CD4-positive, alpha-beta memory T cell (primary cell): ENCODE results near the gene ADAM11. TPM values are rescaled to one million over a fixed set of nuclear protein-coding genes. Genes with fewer than 3 reads are reported as not detected.
A peak's percentile ranks its signal among the peaks of the same experiment; 100 is the strongest.

Source experiments
- CTCF ChIA-PET: fragments of 350-600 bp; sonication (Branson Sonifier 250); formaldehyde crosslinking; loops from one replicate; lab custom pipeline; 2021; ENCODE audit warnings: inconsistent platforms; ENCODE audit not compliant: partially characterized antibody; lab: Charles Lee
- POLR2A ChIA-PET: fragments of 350-600 bp; sonication (Branson Sonifier 250); formaldehyde crosslinking; loops from one replicate; lab custom pipeline; 2021; ENCODE audit not compliant: partially characterized antibody; lab: Charles Lee
- DNase-seq, 5 donors: peaks; one replicate each; pipeline versions ENCODE4 v3.0.0 to v3.0.0-alpha.2; 2020 to 2022; ENCODE audit warnings: mixed read lengths in 1 of 5
- H3K27ac ChIP-seq: one replicate; pipeline ENCODE4 v1.7.0; 2013; ENCODE audit warnings: low read depth, low read length
- H3K27me3 ChIP-seq: 2 replicates; pipeline ENCODE4 v1.7.0; 2013; ENCODE audit warnings: mild to moderate bottlenecking, low read length, moderate library complexity; ENCODE audit not compliant: insufficient read depth
- H3K36me3 ChIP-seq: 2 replicates; pipeline ENCODE4 v1.7.0; 2013; ENCODE audit warnings: mild to moderate bottlenecking, low read length, moderate library complexity; ENCODE audit not compliant: insufficient read depth
- H3K4me1 ChIP-seq: 2 replicates; pipeline ENCODE4 v1.7.0; 2013; ENCODE audit warnings: mild to moderate bottlenecking, low read length, moderate library complexity; ENCODE audit not compliant: insufficient read depth
- H3K4me3 ChIP-seq, 2 donors: one replicate each; pipeline ENCODE4 v1.7.0; 2013; ENCODE audit warnings: low read length in 2 of 2, mild to moderate bottlenecking in 1 of 2
- H3K9me3 ChIP-seq, 2 donors: one replicate each; pipeline ENCODE4 v1.7.0; 2013; ENCODE audit warnings: low read length in 2 of 2, control low read depth in 1 of 2; ENCODE audit not compliant: control insufficient read depth in 1 of 2
- H3K27ac Mint-ChIP-seq, 7 donors: one replicate each; pipeline ENCODE4 v1.8.0; 2020 to 2021; ENCODE audit warnings: mixed read lengths in 7 of 7, mild to moderate bottlenecking in 6 of 7, inconsistent platforms in 3 of 7, moderate library complexity in 3 of 7
- H3K27me3 Mint-ChIP-seq, 2 donors: one replicate each; pipeline ENCODE4 v1.8.0; 2020 to 2021; ENCODE audit warnings: mixed read lengths in 2 of 2
- H3K36me3 Mint-ChIP-seq, 2 donors: one replicate each; pipeline ENCODE4 v1.8.0; 2020 to 2021; ENCODE audit warnings: mixed read lengths in 2 of 2, inconsistent platforms in 1 of 2, mild to moderate bottlenecking in 1 of 2
- H3K4me1 Mint-ChIP-seq, 4 donors: one replicate each; pipeline ENCODE4 v1.8.0; 2020 to 2021; ENCODE audit warnings: mixed read lengths in 4 of 4, mild to moderate bottlenecking in 1 of 4
- H3K4me3 Mint-ChIP-seq, 8 donors: one replicate each; pipeline ENCODE4 v1.8.0; 2020 to 2021; ENCODE audit warnings: mixed read lengths in 8 of 8, mild to moderate bottlenecking in 7 of 8, moderate library complexity in 6 of 8, inconsistent platforms in 3 of 8
- H3K9me3 Mint-ChIP-seq, 8 donors: one replicate each; pipeline ENCODE4 v1.8.0; 2020 to 2021; ENCODE audit warnings: mixed read lengths in 8 of 8, mild to moderate bottlenecking in 5 of 8, inconsistent platforms in 3 of 8, moderate library complexity in 1 of 8
- intact Hi-C: fragments of 100-400 bp; cut with micrococcal nuclease; formaldehyde crosslinking; loops from one replicate; pipeline ENCODE4 v1.15.1; 2023
- polyA plus RNA-seq, 2 donors: library from polyadenylated mRNA; unstranded; fragments of 300-500 nt; fragmentation: Illumina TruSeq; gene quantifications; one replicate each; pipeline ENCODE4 v1.2.3, GENCODE V29; 2021
- total RNA-seq, 2 experiments: library from RNA; stranded (reverse); gene quantifications; one replicate each; pipeline ENCODE4 v1.2.3, GENCODE V29; 2021

The ADAM11 gene
- total and polyA plus RNA-seq, 4 experiments from 2014 or later = 0.03 to 0.90 (median 0.40) TPM

- H3K27ac Mint-ChIP-seq = peak overlapping the region in 1 of 7 donors; percentile 30
- CTCF ChIA-PET = interaction anchor here (0.6 kb wide), 1 partner anchor 1476 kb away, joined by 3 read pairs; no protein-coding TSS in a partner anchor
- H3K27me3 ChIP-seq = no peaks in the 10 kb centered on the region
- intact Hi-C loops = no loop called here
- H3K9me3 ChIP-seq = no peaks in the 10 kb centered on the region
- no peak for DNase-seq
- no peak overlapping the region for H3K27ac ChIP-seq
- H3K27me3 Mint-ChIP-seq = peaks cover 0 to 1% of the 10 kb centered on the region in 2 donors
- H3K4me1 ChIP-seq = no peaks in the 10 kb centered on the region
- no peak overlapping the region for H3K4me3 ChIP-seq
- H3K4me1 Mint-ChIP-seq = no peaks in the 10 kb centered on the region
- H3K9me3 Mint-ChIP-seq = no peaks in the 10 kb centered on the region
- no peak overlapping the region for H3K4me3 Mint-ChIP-seq
- no peaks in the 10 kb centered on the region for H3K36me3 ChIP-seq
- H3K36me3 Mint-ChIP-seq = no peaks in the 10 kb centered on the region
- POLR2A ChIA-PET = no interaction called here
Measured at GRCh38 chr17:44787271-44787940, 28.6 kb downstream of the ADAM11 start.

DNA sequence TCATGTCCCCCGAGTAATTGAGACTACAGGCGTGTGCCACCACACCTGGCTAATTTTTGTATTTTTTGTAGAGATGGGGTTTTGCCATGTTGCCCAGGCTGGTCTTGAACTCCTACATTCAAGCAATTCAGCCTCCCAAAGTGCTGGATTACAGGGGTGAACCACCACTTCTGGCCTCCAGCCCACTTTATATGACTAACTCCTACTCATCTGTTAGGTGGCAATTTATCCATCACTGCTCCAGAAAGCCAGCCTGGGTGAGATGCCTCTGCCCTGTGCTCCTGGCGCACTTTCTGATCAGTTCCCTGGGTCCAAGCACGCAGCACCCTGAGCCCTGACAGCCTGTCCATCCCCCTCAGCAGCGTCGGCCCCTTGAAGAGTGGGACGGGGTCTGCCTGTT lies 29.4 kb downstream of the ADAM11 start:
- Histone ChIP-seq H3K27me3 (no peaks in the 10 kb centered on the region), H3K9me3 (no peaks in the 10 kb centered on the region), H3K4me1 (no peaks in the 10 kb centered on the region), H3K4me3 (no peak overlapping the region), H3K27ac (no peak overlapping the region), H3K36me3 (no peaks in the 10 kb centered on the region)
- Mint-ChIP-seq H3K4me3 (no peak overlapping the region), H3K27ac (no peak overlapping the region), H3K4me1 (no peaks in the 10 kb centered on the region), H3K9me3 (no peaks in the 10 kb centered on the region), H3K36me3 (no peaks in the 10 kb centered on the region), H3K27me3 (peaks cover 3% of the 10 kb centered on the region in 2 donors)
- DNase-seq = no peak
- CTCF ChIA-PET = interaction anchor here (0.6 kb wide), 1 partner anchor 1475 kb away, joined by 3 read pairs; no protein-coding TSS in a partner anchor
- POLR2A ChIA-PET = no interaction called here
- intact Hi-C loops = no loop called here

GRCh38 chr17:44792276-44792675 lies 33.5 kb downstream of the ADAM11 start:
- Histone ChIP-seq H3K4me3 (no peak overlapping the region), H3K36me3 (no peaks in the 10 kb centered on the region), H3K4me1 (no peaks in the 10 kb centered on the region), H3K27me3 (no peaks in the 10 kb centered on the region), H3K9me3 (no peaks in the 10 kb centered on the region), H3K27ac (no peak overlapping the region)
- H3K27ac Mint-ChIP-seq = no peak overlapping the region
- peaks cover 3 to 7% of the 10 kb centered on the region in 2 donors for H3K27me3 Mint-ChIP-seq
- intact Hi-C loops = no loop called here
- H3K36me3 Mint-ChIP-seq = no peaks in the 10 kb centered on the region
- POLR2A ChIA-PET = no interaction called here
- no peaks in the 10 kb centered on the region for H3K4me1 Mint-ChIP-seq
- no peak overlapping the region for H3K4me3 Mint-ChIP-seq
- DNase-seq = no peak
- CTCF ChIA-PET = no interaction called here
- no peaks in the 10 kb centered on the region for H3K9me3 Mint-ChIP-seq

GRCh38 chr17:44793885-44794842 lies 35.4 kb downstream of the ADAM11 start:
- H3K27me3 ChIP-seq = no peaks in the 10 kb centered on the region
- ChIA-PET CTCF (interaction anchor here (0.7 to 0.9 kb wide), 2 partner anchors 15 to 17 kb away, joined by 3 read pairs; no protein-coding TSS in a partner anchor), POLR2A (no interaction called here)
- H3K27me3 Mint-ChIP-seq = peaks cover 3 to 10% of the 10 kb centered on the region in 2 donors
- H3K36me3 Mint-ChIP-seq = no peaks in the 10 kb centered on the region
- H3K27ac Mint-ChIP-seq = no peak overlapping the region
- no peaks in the 10 kb centered on the region for H3K36me3 ChIP-seq
- H3K27ac ChIP-seq = no peak overlapping the region
- no peak overlapping the region for H3K4me3 ChIP-seq
- no peak for DNase-seq
- H3K4me1 ChIP-seq = no peaks in the 10 kb centered on the region
- no peaks in the 10 kb centered on the region for H3K9me3 Mint-ChIP-seq
- intact Hi-C loops = no loop called here
- H3K4me3 Mint-ChIP-seq = no peak overlapping the region
- H3K4me1 Mint-ChIP-seq = no peaks in the 10 kb centered on the region
- no peaks in the 10 kb centered on the region for H3K9me3 ChIP-seq

- H3K4me3 ChIP-seq = no peak overlapping the region
- Mint-ChIP-seq H3K4me1 (no peaks in the 10 kb centered on the region), H3K27me3 (peaks cover 5 to 10% of the 10 kb centered on the region in 2 donors), H3K27ac (no peak overlapping the region), H3K9me3 (no peaks in the 10 kb centered on the region), H3K36me3 (no peaks in the 10 kb centered on the region), H3K4me3 (no peak overlapping the region)
- ChIA-PET CTCF (interaction anchor here (0.7 to 0.9 kb wide), 2 partner anchors 16 to 18 kb away, joined by 3 read pairs; no protein-coding TSS in a partner anchor), POLR2A (no interaction called here)
- no peak for DNase-seq
- H3K27ac ChIP-seq = no peak overlapping the region
- H3K27me3 ChIP-seq = no peaks in the 10 kb centered on the region
- no peaks in the 10 kb centered on the region for H3K36me3 ChIP-seq
- no peaks in the 10 kb centered on the region for H3K9me3 ChIP-seq
- intact Hi-C loops = no loop called here
- H3K4me1 ChIP-seq = no peaks in the 10 kb centered on the region
Measured at GRCh38 chr17:44794851-44795413, 36.1 kb downstream of the ADAM11 start.

GRCh38 chr17:44795421-44795820 lies 36.6 kb downstream of the ADAM11 start:
- H3K27me3 ChIP-seq = no peaks in the 10 kb centered on the region
- no peak overlapping the region for H3K27ac ChIP-seq
- intact Hi-C loops = no loop called here
- no peaks in the 10 kb centered on the region for H3K36me3 ChIP-seq
- H3K9me3 ChIP-seq = no peaks in the 10 kb centered on the region
- H3K36me3 Mint-ChIP-seq = no peaks in the 10 kb centered on the region
- no peak overlapping the region for H3K4me3 Mint-ChIP-seq
- H3K4me1 Mint-ChIP-seq = no peaks in the 10 kb centered on the region
- no peak overlapping the region for H3K4me3 ChIP-seq
- H3K27me3 Mint-ChIP-seq = peaks cover 5 to 10% of the 10 kb centered on the region in 2 donors
- no peaks in the 10 kb centered on the region for H3K9me3 Mint-ChIP-seq
- ChIA-PET POLR2A (no interaction called here), CTCF (interaction anchor here (0.7 kb wide), 1 partner anchor 17 kb away, joined by 3 read pairs; no protein-coding TSS in a partner anchor)
- no peak overlapping the region for H3K27ac Mint-ChIP-seq
- no peak for DNase-seq
- H3K4me1 ChIP-seq = no peaks in the 10 kb centered on the region

- no peaks in the 10 kb centered on the region for H3K9me3 ChIP-seq
- Mint-ChIP-seq H3K36me3 (no peaks in the 10 kb centered on the region), H3K9me3 (no peaks in the 10 kb centered on the region), H3K27me3 (peaks cover 5 to 10% of the 10 kb centered on the region in 2 donors), H3K4me1 (no peaks in the 10 kb centered on the region), H3K27ac (no peak overlapping the region), H3K4me3 (no peak overlapping the region)
- POLR2A ChIA-PET = no interaction called here
- H3K4me1 ChIP-seq = no peaks in the 10 kb centered on the region
- H3K36me3 ChIP-seq = no peaks in the 10 kb centered on the region
- no peaks in the 10 kb centered on the region for H3K27me3 ChIP-seq
- no peak for DNase-seq
- CTCF ChIA-PET = no interaction called here
- no peak overlapping the region for H3K4me3 ChIP-seq
- no peak overlapping the region for H3K27ac ChIP-seq
- intact Hi-C loops = no loop called here
Measured at GRCh38 chr17:44795928-44796327, 37.1 kb downstream of the ADAM11 start.
